Smooth muscle cell of the umbilical artery (primary cell): Measurements from ENCODE around the gene PLXNB2. TPM values are rescaled to one million over a fixed set of nuclear protein-coding genes. Genes with fewer than 3 reads are reported as not detected.

Experiments
- total RNA-seq: library from RNA; depleted of rRNA; stranded (reverse); fragments of >200 nt; gene quantifications from 2 replicates; pipeline ENCODE4 v1.2.3, GENCODE V29; 2014

PLXNB2 gene
- 185 and 257 TPM in 2 replicates for total RNA-seq

GRCh38 chr22:50306753-50307749 lies at the start of gene PLXNB2:
Gene PLXNB2 (minus strand): TSS chr22:50307646. CDS start chr22:50290584, 17,062 bp downstream.

GRCh38 chr22:50342651-50343540 lies 35.5 kb upstream of the PLXNB2 start, which contains the start of gene PPP6R2:
Gene PPP6R2 (plus strand): TSS chr22:50343327. CDS start chr22:50393909, 50,582 bp downstream.

GRCh38 chr22:50326956-50327710 lies 19.7 kb upstream of the PLXNB2 start, which contains the start of gene DENND6B:
Gene DENND6B (minus strand): TSS chr22:50327012. CDS start chr22:50326988, 24 bp downstream.

GRCh38 chr22:50269970-50270665 lies 37.3 kb downstream of the PLXNB2 start, which contains the start of gene MAPK11:
Gene MAPK11 (minus strand): TSS chr22:50270380. CDS start chr22:50270292, 88 bp downstream.

GRCh38 chr22:50261615-50262459 lies 45.6 kb downstream of the PLXNB2 start, which contains the start of gene MAPK12:
Gene MAPK12 (minus strand): TSS chr22:50261683. CDS start chr22:50261509, 174 bp downstream.

GRCh38 chr22:50250555-50251476 lies 56.6 kb downstream of the PLXNB2 start, which contains the start of gene HDAC10:
Gene HDAC10 (minus strand): TSS chr22:50251265. CDS start chr22:50251032, 233 bp downstream.

GRCh38 chr22:50244420-50245213 lies 62.8 kb downstream of the PLXNB2 start, which contains the start of gene TUBGCP6:
Gene TUBGCP6 (minus strand): TSS chr22:50245023. CDS start chr22:50244459, 564 bp downstream.

Other genes starting within 250 kb of the PLXNB2 start
- not detected in 2 replicates for gene TTLL8, start 249.3 kb downstream of the PLXNB2 start, total RNA-seq
- 0.18 and 0.59 TPM in 2 replicates for gene MLC1, start 222.2 kb downstream of the PLXNB2 start, total RNA-seq
- 2.1 and 14.8 TPM in 2 replicates for gene MOV10L1, start 217.6 kb downstream of the PLXNB2 start, total RNA-seq
- 1.5 and 2.0 TPM in 2 replicates for gene PANX2, start 136.9 kb downstream of the PLXNB2 start, total RNA-seq
- gene TRABD, start 121.7 kb downstream of the PLXNB2 start, total RNA-seq = 19.9 and 32.9 TPM in 2 replicates
- 22.7 and 24.3 TPM in 2 replicates for gene SELENOO, start 106.6 kb downstream of the PLXNB2 start, total RNA-seq
- gene TUBGCP6, start 62.6 kb downstream of the PLXNB2 start, total RNA-seq = 29.7 and 36.2 TPM in 2 replicates
- gene HDAC10, start 56.4 kb downstream of the PLXNB2 start, total RNA-seq = 38.6 and 52.5 TPM in 2 replicates
- 44.8 and 46.6 TPM in 2 replicates for gene MAPK12, start 46.0 kb downstream of the PLXNB2 start, total RNA-seq
- gene MAPK11, start 37.3 kb downstream of the PLXNB2 start, total RNA-seq = 3.6 and 7.2 TPM in 2 replicates
- 1.5 and 2.3 TPM in 2 replicates for gene DENND6B, start 19.4 kb upstream of the PLXNB2 start, total RNA-seq
- 60.3 and 68.0 TPM in 2 replicates for gene PPP6R2, start 35.7 kb upstream of the PLXNB2 start, total RNA-seq
- 73.9 and 121 TPM in 2 replicates for gene SBF1, start 167.4 kb upstream of the PLXNB2 start, total RNA-seq
- gene ADM2, start 173.9 kb upstream of the PLXNB2 start, total RNA-seq = 6.5 and 7.6 TPM in 2 replicates
- gene MIOX, start 179.2 kb upstream of the PLXNB2 start, total RNA-seq = not detected in 2 replicates
- 48.1 and 71.6 TPM in 2 replicates for gene LMF2, start 200.1 kb upstream of the PLXNB2 start, total RNA-seq
- gene NCAPH2, start 200.6 kb upstream of the PLXNB2 start, total RNA-seq = 18.4 and 22.1 TPM in 2 replicates
- 3.0 and 3.9 TPM in 2 replicates for gene SCO2, start 218.0 kb upstream of the PLXNB2 start, total RNA-seq
- 17.9 and 89.7 TPM in 2 replicates for gene TYMP, start 222.4 kb upstream of the PLXNB2 start, total RNA-seq
- gene KLHDC7B, start 238.3 kb upstream of the PLXNB2 start, total RNA-seq = 1.1 and 24.1 TPM in 2 replicates